Esophagus muscularis mucosa (tissue), 3 donors: ENCODE measurements around the gene C13orf42.

Experiments
- POLR2AphosphoS5 ChIP-seq, 2 donors: sonication (generic); formaldehyde crosslinking; IDR thresholded peaks; one replicate each; pipeline ENCODE4 v1.6.1; 2017; ENCODE audit warnings: antibody characterized with exemption in 2 of 2
- TF ChIP-seq, protein P1 (sequence below), 3 experiments: fragments of 200-600 bp in 2 of 3; fragments of 450-650 bp in 1 of 3; sonication (generic) in 2 of 3; IDR thresholded peaks; one replicate each; pipeline ENCODE4 v1.5.1; 2017 to 2019; ENCODE audit warnings: antibody characterized with exemption in 3 of 3, mild to moderate bottlenecking in 2 of 3, moderate library complexity in 1 of 3

DNA sequence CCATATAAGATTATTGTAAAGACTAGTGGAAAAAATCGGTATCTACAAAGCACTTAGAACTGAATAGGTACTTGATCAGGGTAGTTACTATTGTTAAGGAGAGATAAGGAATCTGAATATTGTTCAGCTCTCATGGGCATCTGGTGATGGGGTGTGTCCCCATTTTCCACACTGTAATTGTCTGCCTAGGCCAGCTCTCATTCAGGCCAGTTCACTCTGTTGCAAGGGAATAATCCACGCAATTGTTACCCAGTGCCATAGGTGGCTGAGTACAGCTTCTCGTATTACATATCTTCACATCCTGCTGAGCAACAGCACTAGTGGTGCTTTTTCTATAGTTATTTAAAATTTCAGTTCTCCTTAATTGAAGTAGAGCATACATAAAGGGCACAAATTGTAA, 45.6 kb upstream of the C13orf42 start:
- TF ChIP-seq, protein P1, sequence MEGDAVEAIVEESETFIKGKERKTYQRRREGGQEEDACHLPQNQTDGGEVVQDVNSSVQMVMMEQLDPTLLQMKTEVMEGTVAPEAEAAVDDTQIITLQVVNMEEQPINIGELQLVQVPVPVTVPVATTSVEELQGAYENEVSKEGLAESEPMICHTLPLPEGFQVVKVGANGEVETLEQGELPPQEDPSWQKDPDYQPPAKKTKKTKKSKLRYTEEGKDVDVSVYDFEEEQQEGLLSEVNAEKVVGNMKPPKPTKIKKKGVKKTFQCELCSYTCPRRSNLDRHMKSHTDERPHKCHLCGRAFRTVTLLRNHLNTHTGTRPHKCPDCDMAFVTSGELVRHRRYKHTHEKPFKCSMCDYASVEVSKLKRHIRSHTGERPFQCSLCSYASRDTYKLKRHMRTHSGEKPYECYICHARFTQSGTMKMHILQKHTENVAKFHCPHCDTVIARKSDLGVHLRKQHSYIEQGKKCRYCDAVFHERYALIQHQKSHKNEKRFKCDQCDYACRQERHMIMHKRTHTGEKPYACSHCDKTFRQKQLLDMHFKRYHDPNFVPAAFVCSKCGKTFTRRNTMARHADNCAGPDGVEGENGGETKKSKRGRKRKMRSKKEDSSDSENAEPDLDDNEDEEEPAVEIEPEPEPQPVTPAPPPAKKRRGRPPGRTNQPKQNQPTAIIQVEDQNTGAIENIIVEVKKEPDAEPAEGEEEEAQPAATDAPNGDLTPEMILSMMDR (IDR thresholded peaks at IDR 0.05), result no peak
- TF ChIP-seq POLR2AphosphoS5 (IDR thresholded peaks at IDR 0.05), result no peak
